Neural cell (in vitro differentiated cells): ENCODE data around the gene ORMDL1.

Experiments used
- CTCF ChIP-seq: fragments of 450-650 bp; IDR thresholded peaks from 2 replicates; pipeline ENCODE4 v1.5.1; 2014; ENCODE audit warnings: antibody characterized with exemption, mild to moderate bottlenecking, moderate library complexity; ENCODE audit not compliant: poor library complexity, severe bottlenecking
- MXI1 ChIP-seq: fragments of 450-650 bp; conservative IDR thresholded peaks from 2 replicates; pipeline ENCODE4 v1.6.1; 2014; ENCODE audit warnings: antibody characterized with exemption, mild to moderate bottlenecking; ENCODE audit not compliant: poor library complexity, severe bottlenecking
- TAF1 ChIP-seq: IDR thresholded peaks from 2 replicates; pipeline ENCODE4 v1.6.1; 2012; ENCODE audit warnings: low read depth

GRCh38 chr2:189799030-189799331 lies 14.8 kb upstream of the ORMDL1 start:
- TF ChIP-seq CTCF = peak; percentile 21
- TF ChIP-seq MXI1 = no peak
- TF ChIP-seq TAF1 = no peak
